GM12878 (cell line): ENCODE measurements around the gene TIGD1. TPM values are rescaled to one million over a fixed set of nuclear protein-coding genes. Genes with fewer than 3 reads are reported as not detected.

Experiments used
- ATAC-seq: fragments of 200-7000 bp; cut with Tn5 transposase; 3 replicates; pipeline ENCODE4 v1.9.1; 2020; ENCODE audit warnings: mild to moderate bottlenecking, moderate library complexity
- BruUV-seq: library from RNA; stranded (reverse); fragments of 400-500 nt; replicated peaks from 2 replicates; lab custom pipeline; 2021; lab: Mats Ljungman, UMichigan
- CTCF ChIA-PET: fragments of 300-600 bp; sonication (Branson Sonifier 250); formaldehyde crosslinking; extraction: SDS; loops from one replicate; lab custom pipeline; 2021; ENCODE audit warnings: inconsistent platforms; lab: Yijun Ruan, JAX
- POLR2A ChIA-PET: fragments of 350-600 bp; formaldehyde crosslinking; extraction: SDS; loops from one replicate; lab custom pipeline; 2021; ENCODE audit warnings: inconsistent platforms; lab: Charles Lee
- RAD21 ChIA-PET: fragments of 300-600 bp; sonication (Branson Sonifier 250); formaldehyde crosslinking; loops from one replicate; lab custom pipeline; 2023; ENCODE audit warnings: antibody characterized with exemption; ENCODE audit not compliant: unreplicated experiment; lab: Charles Lee
- SMC1A ChIA-PET: fragments of 300-600 bp; sonication (Branson Sonifier 250); formaldehyde crosslinking; loops from one replicate; lab custom pipeline; 2023; ENCODE audit not compliant: unreplicated experiment, uncharacterized antibody; lab: Charles Lee
- DNase-seq: peaks from one replicate; pipeline ENCODE4 v3.0.0-alpha.2; 2011; ENCODE audit warnings: low read depth, low spot score
- FAIRE-seq: peaks from 3 replicates; lab custom pipeline; 2011; peaks lifted over from hg19 to GRCh38; lab: Jason Lieb, UNC
- H2AFZ ChIP-seq: 2 replicates; pipeline ENCODE4 v1.6.0; 2011; ENCODE audit warnings: low read depth, low read length, control low read depth; ENCODE audit not compliant: control insufficient read depth
- H3K27ac ChIP-seq: 2 replicates; pipeline ENCODE4 v1.5.1; 2011; ENCODE audit warnings: control low read depth; ENCODE audit not compliant: control insufficient read depth, insufficient read depth
- H3K27me3 ChIP-seq, 2 experiments: replicated peaks in 1 of 2; 2 replicates each; pipeline versions ENCODE4 v1.6.0 to v1.6.1; 2011; ENCODE audit warnings: low read length in 1 of 2; ENCODE audit not compliant: control insufficient read depth in 2 of 2, insufficient read depth in 2 of 2
- H3K36me3 ChIP-seq, 2 experiments: 2 replicates each; pipeline ENCODE4 v1.5.1; 2011; ENCODE audit warnings: low read length in 1 of 2; ENCODE audit not compliant: control insufficient read depth in 2 of 2, insufficient read depth in 2 of 2
- H3K4me1 ChIP-seq: 2 replicates; pipeline ENCODE4 v1.6.1; 2011; ENCODE audit warnings: mild to moderate bottlenecking, low read length, moderate library complexity, mixed read lengths; ENCODE audit not compliant: control insufficient read depth, insufficient read depth
- H3K4me2 ChIP-seq: 2 replicates; pipeline ENCODE4 v1.6.0; 2011; ENCODE audit warnings: control low read depth; ENCODE audit not compliant: control insufficient read depth, insufficient read depth
- H3K4me3 ChIP-seq: fragments of 200-600 bp; sonication (generic); 2 replicates; pipeline ENCODE4 v1.5.1; 2016
- H3K79me2 ChIP-seq: 2 replicates; pipeline ENCODE4 v1.6.0; 2011; ENCODE audit warnings: low read length; ENCODE audit not compliant: control insufficient read depth, insufficient read depth
- H3K9ac ChIP-seq: 2 replicates; pipeline ENCODE4 v1.8.0; 2011; ENCODE audit warnings: low read length, control low read depth, mixed read lengths; ENCODE audit not compliant: control insufficient read depth, insufficient read depth
- H3K9me3 ChIP-seq: replicated peaks from 3 replicates; pipeline ENCODE4 v1.5.1; 2011; ENCODE audit warnings: mild to moderate bottlenecking, low read length; ENCODE audit not compliant: control insufficient read depth, insufficient read depth
- H4K20me1 ChIP-seq: 2 replicates; pipeline ENCODE4 v1.6.0; 2011; ENCODE audit not compliant: control insufficient read depth, insufficient read depth
- BMI1 ChIP-seq: fragments of 450-650 bp; IDR thresholded peaks from 2 replicates; pipeline ENCODE4 v1.6.1; 2016; ENCODE audit warnings: mild to moderate bottlenecking, moderate library complexity, borderline replicate concordance
- E2F4 ChIP-seq: IDR thresholded peaks from 2 replicates; pipeline ENCODE4 v1.6.1; 2012; ENCODE audit warnings: low read depth, low read length, improper control_type of control experiment
- ESRRA ChIP-seq: IDR thresholded peaks from 2 replicates; pipeline ENCODE4 v1.6.1; 2012; ENCODE audit warnings: mild to moderate bottlenecking, low read length, improper control_type of control experiment
- SIN3A ChIP-seq: IDR thresholded peaks from 2 replicates; pipeline ENCODE4 v1.6.1; 2012; ENCODE audit warnings: low read depth, low read length, improper control_type of control experiment
- SIX5 ChIP-seq: IDR thresholded peaks from 2 replicates; pipeline ENCODE4 v1.6.1; 2011; ENCODE audit warnings: mild to moderate bottlenecking, low read depth, low read length, moderate library complexity; ENCODE audit not compliant: severe bottlenecking
- SMC3 ChIP-seq: IDR thresholded peaks from 2 replicates; pipeline ENCODE4 v1.6.1; 2011; ENCODE audit warnings: low read length, improper control_type of control experiment, borderline replicate concordance
- ZBTB40 ChIP-seq: fragments of 450-650 bp; IDR thresholded peaks from 2 replicates; pipeline ENCODE4 v1.6.1; 2016; ENCODE audit warnings: mild to moderate bottlenecking, moderate library complexity, borderline replicate concordance
- ZNF24 ChIP-seq: fragments of 450-650 bp; IDR thresholded peaks from 2 replicates; pipeline ENCODE4 v1.6.1; 2017; ENCODE audit warnings: antibody characterized with exemption, mild to moderate bottlenecking
- WGBS: methylation state at CpG from one replicate; pipeline ENCODE4 v1.1.6; 2016; ENCODE audit warnings: low lambda C conversion rate; ENCODE audit not compliant: insufficient replicate concordance, insufficient coverage; ENCODE audit errors: missing lambda C conversion rate; 5-methylcytosine and 5-hydroxymethylcytosine counted together
- in situ Hi-C: fragments of 300-500 bp; cut with MboI; formaldehyde crosslinking; loops from 9 replicates; pipeline ENCODE4 v1.14.3; 2018; ENCODE audit warnings: mixed read lengths
- intact Hi-C: fragments of 100-400 bp; cut with micrococcal nuclease; formaldehyde crosslinking; loops from one replicate; pipeline ENCODE4 v1.14.2; 2022; ENCODE audit not compliant: unreplicated experiment
- polyA plus RNA-seq, 11 experiments: library from polyadenylated mRNA; depleted of rRNA in 4 of 11; unstranded in 6 of 11; stranded (reverse) in 5 of 11; fragments of >200 nt; fragmentation: Nextera tagmentation in 4 of 11; fragmentation: Illumina TruSeq in 1 of 11; extraction: Ambion mirVana in 4 of 11; extraction: Trizol in 1 of 11; gene quantifications; 1 replicate in 1 of 11; 2 replicates in 10 of 11; pipeline versions ENCODE4 v1.2.1 to v1.2.3, GENCODE V29; 2011 to 2016; ENCODE audit warnings: inconsistent platforms in 2 of 11, missing spikeins in 2 of 11, low read depth in 1 of 11
- total RNA-seq, 4 experiments: library from RNA; depleted of rRNA in 3 of 4; stranded (reverse); fragments of >200 nt in 3 of 4; fragmentation: Illumina TruSeq in 1 of 4; extraction: Trizol in 1 of 4; gene quantifications; 2 replicates each; pipeline versions ENCODE4 v1.2.1 to v1.2.3, GENCODE V29; 2013 to 2021

The TIGD1 gene
- total and polyA plus RNA-seq, 10 of the 15 experiments (the other 5 are each of a cell fraction or from before 2014, with no cell fraction given) = 1.4 to 8.4 (median 5.6) TPM

- no TSS peak for BruUV-seq
- intact Hi-C loops = no loop called here
These were observed 27.0 kb downstream of the TIGD1 start for GRCh38 chr2:232523402-232523681.

More at GRCh38 chr2:232523402-232523681, 27.0 kb downstream of the TIGD1 start:
- no peak for ATAC-seq
- FAIRE-seq = no peak
- Histone ChIP-seq H2AFZ (no peak overlapping the region), H3K4me2 (no peak overlapping the region), H3K27ac (no peak overlapping the region), H3K9me3 (no peaks in the 10 kb centered on the region), H3K4me1 (no peaks in the 10 kb centered on the region), H3K4me3 (no peak overlapping the region), H4K20me1 (no peaks in the 10 kb centered on the region), H3K9ac (no peak overlapping the region), H3K79me2 (no peaks in the 10 kb centered on the region), H3K36me3 (no peaks in the 10 kb centered on the region), H3K27me3 (peaks cover 3 to 6% of the 10 kb centered on the region in 2 experiments; a peak in 3 of 4 replicates)
- ChIA-PET SMC1A (no interaction called here), CTCF (no interaction called here), RAD21 (no interaction called here), POLR2A (no interaction called here)
- DNase-seq = no peak
- 14% methylated on average over 16 of the region's 16 CpGs for WGBS
- TF ChIP-seq BMI1 = no peak
- no peak for TF ChIP-seq SMC3
- TF ChIP-seq SIN3A = no peak
- no peak for TF ChIP-seq ESRRA
- no peak for TF ChIP-seq ZNF24
- TF ChIP-seq E2F4 = no peak
- TF ChIP-seq SIX5 = no peak
- TF ChIP-seq ZBTB40 = no peak
- in situ Hi-C loops = no loop called here
